HepG2 (cell line): ENCODE measurements around the gene RANBP17. TPM values are rescaled to one million over a fixed set of nuclear protein-coding genes. Genes with fewer than 3 reads are reported as not detected.

Experiments
- ATAC-seq: fragments of 200-7000 bp; cut with Tn5 transposase; 3 replicates; pipeline ENCODE4 v1.9.1; 2020; ENCODE audit warnings: mild to moderate bottlenecking, moderate library complexity
- BruUV-seq: library from RNA; stranded (reverse); fragments of 400-500 nt; replicated peaks from 2 replicates; lab custom pipeline; 2021; lab: Mats Ljungman, UMichigan
- CTCF ChIA-PET: fragments of 300-600 bp; formaldehyde crosslinking; extraction: SDS; loops from one replicate; lab custom pipeline; 2021; ENCODE audit warnings: low total read pairs, inconsistent platforms, low intra/inter-chr PET ratio; lab: Yijun Ruan, JAX
- POLR2A ChIA-PET: fragments of 350-600 bp; sonication (Branson Sonifier 250); formaldehyde crosslinking; loops from one replicate; lab custom pipeline; 2020; ENCODE audit warnings: antibody characterized with exemption, inconsistent platforms; lab: Yijun Ruan, JAX
- DNase-seq: peaks from one replicate; pipeline ENCODE4 v3.0.0-alpha.2; 2015; ENCODE audit warnings: low spot score
- FAIRE-seq: peaks from 3 replicates; lab custom pipeline; 2011; peaks lifted over from hg19 to GRCh38; lab: Jason Lieb, UNC
- H2AFZ ChIP-seq: one replicate; pipeline ENCODE4 v1.6.1; 2011; ENCODE audit warnings: low read length, inconsistent platforms
- H3K27ac ChIP-seq: fragments of 300-600 bp; 3 replicates; pipeline ENCODE4 v1.8.0; 2011; ENCODE audit warnings: mixed run types, mild to moderate bottlenecking, mixed read lengths, low read length, inconsistent platforms; ENCODE audit not compliant: insufficient read depth; ENCODE audit errors: extremely low read length
- H3K27me3 ChIP-seq, 2 experiments: fragments of 200-600 bp in 1 of 2; 2 replicates in 1 of 2; 3 replicates in 1 of 2; pipeline versions ENCODE4 v1.6.0 to v1.8.0; 2011; ENCODE audit warnings: low read length in 2 of 2, mild to moderate bottlenecking in 2 of 2, moderate library complexity in 2 of 2, inconsistent platforms in 1 of 2; ENCODE audit not compliant: insufficient read depth in 2 of 2, control insufficient read depth in 1 of 2
- H3K36me3 ChIP-seq, 2 experiments: fragments of 200-600 bp in 1 of 2; replicated peaks in 1 of 2; 2 replicates in 1 of 2; 3 replicates in 1 of 2; pipeline versions ENCODE4 v1.5.1 to v1.8.0; 2011; ENCODE audit warnings: low read length in 2 of 2, inconsistent platforms in 1 of 2; ENCODE audit not compliant: insufficient read depth in 2 of 2, control insufficient read depth in 1 of 2
- H3K4me1 ChIP-seq: 2 replicates; pipeline ENCODE4 v1.5.1; 2012; ENCODE audit warnings: low read length, inconsistent platforms; ENCODE audit not compliant: insufficient read depth
- H3K4me2 ChIP-seq: 2 replicates; pipeline ENCODE4 v1.6.0; 2011; ENCODE audit warnings: low read depth, low read length, inconsistent platforms
- H3K4me3 ChIP-seq, 3 experiments: fragments of 200-600 bp in 1 of 3; sonication (generic), shearing (Covaris generic) in 1 of 3; replicated peaks in 1 of 3; 2 replicates each; pipeline ENCODE4 v1.5.1; 2011 to 2016; ENCODE audit warnings: low read length in 3 of 3, inconsistent platforms in 2 of 3, low read depth in 2 of 3, mild to moderate bottlenecking in 2 of 3, control low read depth in 1 of 3, mixed read lengths in 1 of 3; ENCODE audit not compliant: insufficient read depth in 1 of 3
- H3K79me2 ChIP-seq: one replicate; pipeline ENCODE4 v1.6.1; 2011; ENCODE audit warnings: low read length, inconsistent platforms; ENCODE audit not compliant: insufficient read depth
- H3K9ac ChIP-seq: 2 replicates; pipeline ENCODE4 v1.6.0; 2011; ENCODE audit warnings: mild to moderate bottlenecking, low read depth, low read length, inconsistent platforms; ENCODE audit not compliant: insufficient read depth
- H3K9me3 ChIP-seq: 2 replicates; pipeline ENCODE4 v1.5.1; 2012; ENCODE audit warnings: mild to moderate bottlenecking, low read length
- H4K20me1 ChIP-seq: 2 replicates; pipeline ENCODE4 v1.6.0; 2011; ENCODE audit warnings: inconsistent platforms, mild to moderate bottlenecking, low read length, moderate library complexity; ENCODE audit not compliant: insufficient read depth
- ARNTL ChIP-seq: sonication (generic); formaldehyde crosslinking; IDR thresholded peaks from 2 replicates; pipeline ENCODE4 v1.4.0; 2020; ENCODE audit warnings: mild to moderate bottlenecking, missing genetic modification reagents
- NFE2L1 ChIP-seq: sonication (generic); formaldehyde crosslinking; IDR thresholded peaks from 2 replicates; pipeline ENCODE4 v1.4.0; 2020; ENCODE audit warnings: missing genetic modification reagents, mild to moderate bottlenecking, borderline replicate concordance
- U2AF2 ChIP-seq: fragments of 200-400 bp; formaldehyde crosslinking; IDR thresholded peaks from 2 replicates; pipeline ENCODE4 v1.6.1; 2017; ENCODE audit warnings: low read depth, mild to moderate bottlenecking, low read length
- WIZ ChIP-seq: sonication (generic); formaldehyde crosslinking; IDR thresholded peaks from 2 replicates; pipeline ENCODE4 v1.5.1; 2020; ENCODE audit warnings: mild to moderate bottlenecking, missing genetic modification reagents
- ZBTB7A ChIP-seq: sonication (generic); formaldehyde crosslinking; IDR thresholded peaks from 2 replicates; pipeline ENCODE4 v1.8.0; 2022; ENCODE audit warnings: mild to moderate bottlenecking, missing genetic modification reagents
- ZFP41 ChIP-seq: sonication (generic); formaldehyde crosslinking; IDR thresholded peaks from 2 replicates; pipeline ENCODE4 v1.4.0; 2020; ENCODE audit warnings: mild to moderate bottlenecking, missing genetic modification reagents, borderline replicate concordance
- ZFP62 ChIP-seq: sonication (generic); formaldehyde crosslinking; IDR thresholded peaks from 2 replicates; pipeline ENCODE4 v1.4.0; 2020; ENCODE audit warnings: missing genetic modification reagents
- ZNF709 ChIP-seq: sonication (generic); formaldehyde crosslinking; IDR thresholded peaks from 2 replicates; pipeline ENCODE4 v1.5.0; 2020; ENCODE audit warnings: mild to moderate bottlenecking, missing genetic modification reagents
- ZSCAN31 ChIP-seq: sonication (generic); formaldehyde crosslinking; IDR thresholded peaks from 2 replicates; pipeline ENCODE4 v1.5.0; 2020; ENCODE audit warnings: low read depth, mild to moderate bottlenecking, missing genetic modification reagents
- WGBS: methylation state at CpG from one replicate; pipeline ENCODE4 v1.1.6; 2017; ENCODE audit warnings: low lambda C conversion rate; 5-methylcytosine and 5-hydroxymethylcytosine counted together
- in situ Hi-C: cut with HindIII; loops from 2 replicates; pipeline ENCODE4 v1.10.0; 2017; ENCODE audit warnings: low pct_unique_long_range_greater_than_20kb; ENCODE audit not compliant: extremely low pct_ligation_motif_present
- intact Hi-C: fragments of 100-400 bp; cut with micrococcal nuclease; formaldehyde crosslinking; loops from one replicate; pipeline ENCODE4 v1.10.0; 2022; ENCODE audit not compliant: unreplicated experiment
- polyA plus RNA-seq, 8 experiments: library from polyadenylated mRNA; depleted of rRNA in 3 of 8; stranded (reverse) in 7 of 8; unstranded in 1 of 8; fragments of >200 nt; fragmentation: Illumina TruSeq in 4 of 8; extraction: Trizol in 4 of 8; gene quantifications; 2 replicates each; pipeline versions ENCODE4 v1.2.1 to v1.2.3, GENCODE V29; 2011 to 2016; ENCODE audit warnings: low read depth in 4 of 8, missing spikeins in 1 of 8, mixed read lengths in 1 of 8; ENCODE audit not compliant: insufficient read depth in 1 of 8
- total RNA-seq, 5 experiments: library from RNA; depleted of rRNA; stranded (reverse); fragments of >200 nt; fragmentation: Illumina TruSeq; extraction: Trizol; gene quantifications; 2 replicates each; pipeline ENCODE4 v1.2.3, GENCODE V29; 2016; ENCODE audit warnings: low read depth in 1 of 5
- TF ChIP-seq, protein P1 (sequence below): sonication (generic); formaldehyde crosslinking; IDR thresholded peaks from 2 replicates; pipeline ENCODE4 v1.4.0; 2020; ENCODE audit warnings: missing genetic modification reagents; ENCODE audit errors: not compliant biosample characterization
- TF ChIP-seq, protein P2 (sequence below): sonication (generic); formaldehyde crosslinking; IDR thresholded peaks from 2 replicates; pipeline ENCODE4 v1.4.0; 2020; ENCODE audit warnings: mild to moderate bottlenecking, missing genetic modification reagents

Gene RANBP17
- total and polyA plus RNA-seq, 2 of the 13 experiments (the other 11 are each of a cell fraction or from before 2014, with no cell fraction given), result not detected

DNA sequence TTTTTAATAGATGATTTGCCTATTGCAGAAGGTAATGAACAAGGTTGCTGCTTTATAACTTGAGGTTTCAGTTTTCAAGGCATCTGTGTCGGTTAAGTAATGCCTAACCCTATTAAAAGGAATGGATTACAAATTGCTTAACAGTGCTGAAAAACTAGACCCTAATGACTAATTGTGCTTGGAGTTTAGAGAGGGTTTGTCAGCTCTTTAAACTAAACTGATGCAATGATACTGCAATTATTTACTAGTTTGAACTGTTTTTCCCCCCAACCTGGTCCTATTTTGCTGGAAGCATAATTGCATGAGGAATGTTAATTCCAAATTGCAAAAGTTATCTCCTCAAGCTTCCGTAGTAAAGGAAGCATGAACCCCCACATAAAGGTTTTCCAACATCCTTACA is 407.9 kb downstream of the RANBP17 start (continued):
- TF ChIP-seq ZFP41 (CRISPR knock-in tag) (no peak), ZSCAN31 (CRISPR knock-in tag) (no peak), WIZ (CRISPR knock-in tag) (no peak), ZNF709 (CRISPR knock-in tag) (no peak)
- TF ChIP-seq, protein P1, sequence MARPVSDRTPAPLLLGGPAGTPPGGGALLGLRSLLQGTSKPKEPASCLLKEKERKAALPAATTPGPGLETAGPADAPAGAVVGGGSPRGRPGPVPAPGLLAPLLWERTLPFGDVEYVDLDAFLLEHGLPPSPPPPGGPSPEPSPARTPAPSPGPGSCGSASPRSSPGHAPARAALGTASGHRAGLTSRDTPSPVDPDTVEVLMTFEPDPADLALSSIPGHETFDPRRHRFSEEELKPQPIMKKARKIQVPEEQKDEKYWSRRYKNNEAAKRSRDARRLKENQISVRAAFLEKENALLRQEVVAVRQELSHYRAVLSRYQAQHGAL, result no peak

DNA sequence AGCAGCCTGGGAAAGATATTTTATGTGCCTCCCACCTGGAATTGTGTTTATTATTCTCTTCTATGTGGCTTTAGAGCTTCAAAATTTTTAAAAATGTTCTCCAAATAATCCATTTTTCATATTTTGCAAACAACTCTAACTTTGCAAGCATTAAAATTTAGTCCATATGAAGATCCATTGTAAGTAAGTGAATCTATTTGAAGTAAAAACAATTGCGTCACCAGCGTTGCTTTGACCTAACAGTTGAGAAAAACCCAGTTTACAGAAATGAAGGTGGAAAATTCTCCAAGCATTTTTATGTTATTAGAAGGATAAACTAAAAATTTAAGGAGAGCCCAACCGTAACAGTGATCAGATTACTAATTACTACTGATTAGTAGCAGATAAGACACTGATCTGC is 408.3 kb downstream of the RANBP17 start:
- H3K27me3 ChIP-seq, result no peaks in the 10 kb centered on the region
- no TSS peak for BruUV-seq
- WGBS, result 17% methylated on average over 3 of the region's 3 CpGs
- H3K79me2 ChIP-seq, result no peaks in the 10 kb centered on the region
- H3K4me2 ChIP-seq, result no peak overlapping the region
- no peak overlapping the region for H3K4me3 ChIP-seq
- DNase-seq (no peak), ATAC-seq (no peak), FAIRE-seq (no peak)
- ChIA-PET POLR2A (no interaction called here), CTCF (no interaction called here)
- no peaks in the 10 kb centered on the region for H4K20me1 ChIP-seq
- in situ Hi-C loops (no loop called here), intact Hi-C loops (no loop called here)
- no peak overlapping the region for H2AFZ ChIP-seq
- H3K4me1 ChIP-seq, result no peaks in the 10 kb centered on the region
- H3K36me3 ChIP-seq, result no peaks in the 10 kb centered on the region
- H3K9me3 ChIP-seq, result no peaks in the 10 kb centered on the region
- TF ChIP-seq, protein P2, sequence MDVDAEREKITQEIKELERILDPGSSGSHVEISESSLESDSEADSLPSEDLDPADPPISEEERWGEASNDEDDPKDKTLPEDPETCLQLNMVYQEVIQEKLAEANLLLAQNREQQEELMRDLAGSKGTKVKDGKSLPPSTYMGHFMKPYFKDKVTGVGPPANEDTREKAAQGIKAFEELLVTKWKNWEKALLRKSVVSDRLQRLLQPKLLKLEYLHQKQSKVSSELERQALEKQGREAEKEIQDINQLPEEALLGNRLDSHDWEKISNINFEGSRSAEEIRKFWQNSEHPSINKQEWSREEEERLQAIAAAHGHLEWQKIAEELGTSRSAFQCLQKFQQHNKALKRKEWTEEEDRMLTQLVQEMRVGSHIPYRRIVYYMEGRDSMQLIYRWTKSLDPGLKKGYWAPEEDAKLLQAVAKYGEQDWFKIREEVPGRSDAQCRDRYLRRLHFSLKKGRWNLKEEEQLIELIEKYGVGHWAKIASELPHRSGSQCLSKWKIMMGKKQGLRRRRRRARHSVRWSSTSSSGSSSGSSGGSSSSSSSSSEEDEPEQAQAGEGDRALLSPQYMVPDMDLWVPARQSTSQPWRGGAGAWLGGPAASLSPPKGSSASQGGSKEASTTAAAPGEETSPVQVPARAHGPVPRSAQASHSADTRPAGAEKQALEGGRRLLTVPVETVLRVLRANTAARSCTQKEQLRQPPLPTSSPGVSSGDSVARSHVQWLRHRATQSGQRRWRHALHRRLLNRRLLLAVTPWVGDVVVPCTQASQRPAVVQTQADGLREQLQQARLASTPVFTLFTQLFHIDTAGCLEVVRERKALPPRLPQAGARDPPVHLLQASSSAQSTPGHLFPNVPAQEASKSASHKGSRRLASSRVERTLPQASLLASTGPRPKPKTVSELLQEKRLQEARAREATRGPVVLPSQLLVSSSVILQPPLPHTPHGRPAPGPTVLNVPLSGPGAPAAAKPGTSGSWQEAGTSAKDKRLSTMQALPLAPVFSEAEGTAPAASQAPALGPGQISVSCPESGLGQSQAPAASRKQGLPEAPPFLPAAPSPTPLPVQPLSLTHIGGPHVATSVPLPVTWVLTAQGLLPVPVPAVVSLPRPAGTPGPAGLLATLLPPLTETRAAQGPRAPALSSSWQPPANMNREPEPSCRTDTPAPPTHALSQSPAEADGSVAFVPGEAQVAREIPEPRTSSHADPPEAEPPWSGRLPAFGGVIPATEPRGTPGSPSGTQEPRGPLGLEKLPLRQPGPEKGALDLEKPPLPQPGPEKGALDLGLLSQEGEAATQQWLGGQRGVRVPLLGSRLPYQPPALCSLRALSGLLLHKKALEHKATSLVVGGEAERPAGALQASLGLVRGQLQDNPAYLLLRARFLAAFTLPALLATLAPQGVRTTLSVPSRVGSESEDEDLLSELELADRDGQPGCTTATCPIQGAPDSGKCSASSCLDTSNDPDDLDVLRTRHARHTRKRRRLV (CRISPR knock-in tag), result no peak
- TF ChIP-seq ZFP62 (no peak), ZBTB7A (no peak), NFE2L1 (CRISPR knock-in tag) (no peak), U2AF2 (no peak), ARNTL (CRISPR knock-in tag) (no peak)
- no peak overlapping the region for H3K9ac ChIP-seq
- no peak overlapping the region for H3K27ac ChIP-seq
